Measurements from ENCODE around the gene IFNA13. TPM values are rescaled to one million over a fixed set of nuclear protein-coding genes. Genes with fewer than 3 reads are reported as not detected.

IFNA13 gene
- total RNA-seq, 1 experiment from 2014 or later = not detected

DNA sequence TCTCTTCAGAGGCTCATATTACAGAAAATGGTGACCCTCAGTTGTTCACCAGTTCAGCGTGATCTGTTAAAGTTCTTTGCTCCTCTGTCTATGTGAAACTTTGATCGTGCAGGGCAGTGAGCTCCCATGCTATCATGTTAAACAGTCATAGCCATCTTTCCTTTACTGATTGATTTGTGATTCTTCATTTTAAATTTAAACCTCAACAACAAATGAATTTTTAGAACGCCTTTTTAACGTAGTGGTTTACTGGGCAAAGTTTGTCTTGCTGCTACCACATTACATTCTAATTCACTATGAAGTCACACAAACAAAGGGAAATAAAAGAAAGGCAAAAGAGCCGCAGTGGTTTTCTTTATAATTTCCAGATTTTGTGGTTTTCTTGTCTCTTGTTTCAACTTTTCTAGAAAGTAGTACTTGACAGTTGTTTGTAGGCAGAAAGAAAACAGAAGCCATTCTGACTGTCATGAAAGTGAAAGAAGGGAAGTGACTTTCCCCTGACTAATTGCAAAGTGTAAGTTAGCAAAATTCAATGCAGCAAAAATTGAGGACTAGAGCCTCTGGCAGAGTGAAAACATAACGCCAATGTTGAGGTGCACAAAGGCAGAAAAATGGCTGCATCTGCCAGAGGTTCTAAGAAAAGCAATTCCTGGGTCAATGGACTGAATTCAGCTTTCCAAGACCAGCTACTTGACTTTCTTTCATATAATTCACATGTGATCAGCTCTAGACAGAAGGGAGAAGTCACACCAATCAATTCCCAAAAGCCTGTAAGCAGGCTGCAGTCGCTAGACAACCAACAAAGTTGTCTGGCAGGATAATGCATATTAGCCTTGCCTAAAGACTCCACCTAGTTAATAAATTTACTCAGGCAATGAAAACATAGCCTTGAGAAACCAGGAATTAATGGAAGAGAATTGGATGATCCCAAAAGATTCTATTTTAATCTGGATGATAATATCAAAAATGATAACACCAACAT, 10.1 kb downstream of the IFNA13 start:
- peak; percentile 21 for DNase-seq (ENCODE audit: low read depth)

DNA sequence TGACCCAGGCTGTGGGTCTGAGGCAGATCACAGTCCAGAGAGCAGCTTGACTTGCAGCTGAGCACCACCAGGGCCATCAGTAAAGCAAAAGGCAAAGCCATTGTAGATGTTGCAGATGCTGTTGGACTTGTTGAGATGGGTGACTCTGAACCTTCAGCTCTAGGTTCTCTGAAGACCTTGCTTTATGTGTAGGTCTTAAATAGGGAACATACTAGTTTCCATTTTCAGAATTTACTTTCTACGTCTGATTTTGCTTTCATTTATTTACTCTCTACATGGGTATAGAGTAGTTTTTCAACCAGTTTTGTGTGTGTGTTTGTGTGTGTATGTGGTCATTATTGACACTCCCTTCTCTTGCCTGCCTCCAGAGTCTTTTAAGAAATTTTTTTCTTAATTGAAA, 17.1 kb downstream of the IFNA13 start, which contains the start of gene IFNA6:
IFNA6 (minus strand) TSS at position 101 of the 400 bp plus-strand sequence; CDS start at position 101, 0 bp downstream.
- DNase-seq (ENCODE audit: low read depth) = no peak

DNA sequence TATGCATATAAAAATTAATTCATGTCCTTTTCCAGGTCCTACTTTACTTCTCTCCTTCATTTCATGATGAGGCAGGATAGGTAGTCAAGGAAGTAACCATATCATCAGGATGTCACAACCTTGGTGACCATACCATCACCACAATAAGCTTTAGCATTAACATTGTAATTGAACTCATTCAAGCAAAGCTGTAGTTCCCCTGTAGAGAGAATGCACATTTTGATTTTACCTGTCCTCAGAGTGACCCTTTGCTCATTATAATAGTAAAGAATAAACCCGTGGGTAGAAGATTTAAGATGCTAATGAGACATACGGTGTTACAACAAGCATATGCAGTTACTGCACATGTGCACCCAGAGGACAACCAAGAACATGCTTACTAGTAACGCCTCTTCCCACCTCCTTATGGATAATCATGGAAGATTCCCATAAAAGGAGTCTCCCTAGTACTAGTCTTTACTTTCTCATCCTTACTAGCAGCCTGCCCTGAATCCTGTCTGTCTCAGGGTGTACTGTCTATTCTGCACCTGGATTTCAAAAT, 19.4 kb downstream of the IFNA13 start:
- DNase-seq (ENCODE audit: low read depth) = no peak

DNA sequence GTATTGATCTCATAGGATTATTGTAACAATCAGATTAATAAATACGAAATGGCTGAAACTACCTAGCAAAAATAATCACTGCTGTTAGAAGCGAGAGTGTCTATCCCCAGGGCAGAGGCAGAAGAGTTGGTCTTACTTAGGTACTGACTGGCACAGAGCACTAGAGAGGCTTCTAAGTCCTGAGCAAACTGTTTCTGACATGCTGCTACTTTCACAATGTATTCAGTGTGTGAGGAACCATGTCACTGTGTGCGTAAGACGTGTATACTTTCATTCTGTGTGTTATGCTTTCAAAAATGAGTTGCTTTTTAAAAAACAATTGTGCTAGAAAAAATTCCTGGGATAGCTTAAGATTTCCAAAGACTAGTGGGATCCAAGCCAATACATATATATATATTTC, 27.1 kb downstream of the IFNA13 start:
- no peak for DNase-seq (ENCODE audit: low read depth)

DNA sequence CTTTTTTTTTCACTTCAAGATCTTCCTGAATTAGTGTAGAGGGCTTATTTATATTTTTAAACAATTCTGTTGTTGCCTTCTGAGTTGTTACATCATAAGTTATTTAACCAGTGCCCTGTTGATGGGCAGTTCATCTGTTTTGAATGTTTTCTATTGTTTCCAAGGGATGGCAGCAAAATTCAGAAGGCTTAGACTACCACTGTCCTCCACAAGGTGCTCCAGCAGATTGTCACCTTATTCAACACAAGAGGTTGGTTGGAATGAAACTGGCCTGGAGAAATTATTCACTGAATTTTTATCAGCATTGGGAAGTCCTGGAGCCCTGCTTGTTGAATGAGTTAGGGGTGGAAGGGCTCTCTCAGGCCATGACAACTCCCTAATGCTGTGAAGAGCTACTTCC, 31.4 kb downstream of the IFNA13 start:
- peak; percentile 26 for DNase-seq (ENCODE audit: low read depth)

DNA sequence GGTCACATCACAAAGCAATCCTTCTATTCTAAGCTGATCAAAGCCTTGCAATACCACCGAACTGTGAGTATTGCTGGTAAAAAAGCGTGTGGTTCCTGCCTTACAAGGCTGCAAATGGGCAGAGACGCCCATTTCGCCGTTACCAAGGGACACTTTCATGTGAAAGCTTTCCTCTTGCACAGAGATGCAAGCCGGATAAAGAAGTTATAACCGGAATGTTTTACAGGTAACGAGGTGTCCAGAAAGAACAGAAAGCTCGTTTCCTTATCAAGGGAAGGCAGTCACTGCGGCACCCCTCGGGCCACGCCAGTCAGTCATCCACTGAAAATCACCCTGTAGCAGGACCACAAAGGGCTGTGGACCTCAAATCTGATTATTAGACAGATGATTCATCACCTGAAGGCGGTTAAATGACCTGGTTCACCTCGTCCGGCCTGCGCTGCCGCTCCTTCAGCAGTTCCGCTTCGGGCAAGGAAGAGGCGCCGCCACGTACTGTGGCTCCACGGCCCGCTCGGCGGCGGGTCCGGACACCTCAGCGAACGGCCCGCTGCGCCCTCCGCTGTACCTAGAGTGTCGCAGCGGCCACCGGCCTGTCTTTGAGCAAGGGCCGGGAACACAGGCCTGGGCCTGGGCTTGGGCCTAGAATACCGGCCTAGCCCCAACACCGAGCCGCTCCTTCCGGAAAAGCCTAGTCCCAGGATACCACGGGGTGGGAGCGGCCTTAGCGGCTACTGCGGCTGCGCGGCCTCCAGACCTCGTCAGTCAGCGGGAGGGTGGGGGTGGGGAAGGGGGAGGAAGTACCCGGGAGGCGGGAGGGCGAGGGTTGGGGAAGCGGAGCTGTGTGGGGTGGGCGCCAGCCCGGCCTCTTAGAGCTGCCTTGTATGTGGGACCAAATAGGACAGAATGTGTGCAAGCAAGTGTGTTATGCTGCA, 32.9 kb downstream of the IFNA13 start, which contains the start of gene KLHL9:
KLHL9 (minus strand) TSS at position 704 of the 932 bp plus-strand sequence; CDS start at position 159, 545 bp downstream.
- peak; percentile 89 for DNase-seq (ENCODE audit: low read depth)

DNA sequence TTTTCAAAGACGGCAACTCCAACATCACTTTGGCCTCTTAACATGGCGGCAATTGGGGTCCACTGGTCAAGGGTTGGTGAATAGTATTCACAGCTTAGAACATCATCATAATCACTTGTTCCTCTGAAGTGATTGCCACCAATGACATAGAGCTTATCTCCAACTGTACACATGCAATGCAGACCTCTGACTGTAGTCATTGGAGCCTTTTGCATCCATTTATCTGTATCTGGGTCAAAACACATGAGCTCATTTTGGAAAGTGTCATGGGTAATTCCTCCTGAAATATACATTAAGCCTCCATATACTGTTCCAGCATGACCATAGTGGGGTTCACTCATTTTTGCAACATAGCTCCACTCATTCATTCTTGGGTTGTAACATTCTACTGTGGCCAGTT, 34.6 kb downstream of the IFNA13 start:
- DNase-seq (ENCODE audit: low read depth) = no peak

DNA sequence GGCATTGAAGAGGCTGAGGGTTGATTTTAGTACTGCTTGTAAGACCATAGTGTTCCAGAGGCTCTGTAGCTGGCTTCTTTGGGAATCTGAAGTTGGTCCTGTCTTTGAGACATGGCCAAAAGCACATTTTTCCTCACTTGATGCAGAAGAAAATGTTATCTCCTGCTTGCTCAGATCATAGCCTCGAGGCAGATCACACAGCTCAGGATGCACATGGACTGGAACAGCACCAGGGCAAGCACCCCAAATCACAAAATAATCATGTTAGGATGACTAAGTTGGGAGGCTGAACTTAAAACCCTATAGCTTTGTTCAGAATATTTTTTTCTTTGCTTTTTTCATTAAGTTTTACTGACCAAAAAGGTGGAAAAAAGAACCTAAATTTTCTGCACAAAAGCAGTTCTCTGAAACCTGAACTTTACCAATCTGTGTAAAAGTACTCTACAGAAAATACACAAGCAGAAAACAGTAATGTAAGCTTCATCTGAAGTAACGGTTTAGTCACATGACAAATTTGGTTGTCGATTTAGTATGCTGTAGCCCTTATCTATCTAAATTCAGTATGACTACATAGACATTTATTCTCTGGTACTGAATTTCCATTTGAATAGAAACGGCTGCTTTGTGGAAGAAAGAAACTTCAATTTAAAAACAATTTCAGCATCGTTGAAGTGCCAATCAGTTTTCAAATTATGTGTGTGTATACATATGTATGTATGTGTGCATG, 36.0 kb downstream of the IFNA13 start:
- no peak for DNase-seq (ENCODE audit: low read depth)

DNA sequence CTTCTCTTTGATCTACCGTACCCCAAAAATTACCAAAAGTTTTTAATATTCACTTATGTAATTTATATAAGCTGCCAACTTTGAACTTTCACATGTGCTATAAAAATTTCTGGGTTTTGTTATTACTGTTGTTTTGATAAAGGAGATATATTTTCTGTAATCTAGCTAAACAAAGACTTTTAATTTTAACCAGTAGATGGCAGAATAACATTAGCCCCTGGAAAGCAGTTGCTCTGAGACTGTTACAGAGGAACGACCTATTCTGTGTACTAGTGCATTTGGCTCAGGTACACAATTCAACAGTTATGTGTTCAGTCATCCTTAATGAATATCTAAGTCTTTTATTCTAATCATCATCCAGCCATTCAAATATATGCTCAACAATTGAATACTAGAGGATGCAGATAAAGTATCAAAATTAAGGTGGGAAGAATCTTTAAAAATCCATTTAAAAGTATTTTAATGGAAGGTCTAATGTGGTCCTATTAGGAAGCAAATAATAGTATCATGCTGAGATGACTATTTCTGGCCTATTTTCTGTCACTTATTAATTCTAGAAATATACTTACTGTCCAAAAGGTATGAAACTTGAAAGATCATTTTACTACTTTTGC, 41.2 kb downstream of the IFNA13 start:
- peak; percentile 41 for DNase-seq (ENCODE audit: low read depth)

DNA sequence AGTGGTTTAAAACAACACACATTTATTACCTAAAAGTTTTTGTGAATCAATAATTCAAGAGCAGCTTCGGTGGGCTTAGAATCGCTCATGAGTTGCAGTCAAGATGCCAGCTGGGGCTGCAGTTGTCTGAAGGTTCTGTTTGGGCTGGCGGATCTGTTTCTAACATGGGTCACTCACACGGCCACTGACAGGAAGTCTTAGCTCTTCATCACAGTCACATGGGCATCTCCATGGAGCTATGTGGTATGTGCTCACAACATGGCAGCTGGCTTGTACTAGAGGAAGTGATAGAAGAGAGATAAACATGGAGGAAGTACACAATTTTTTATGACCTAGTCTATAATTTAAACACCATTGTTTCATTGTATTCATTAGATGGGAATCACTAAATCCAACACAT, 43.8 kb downstream of the IFNA13 start:
- peak; percentile 8 for DNase-seq (ENCODE audit: low read depth)

DNA sequence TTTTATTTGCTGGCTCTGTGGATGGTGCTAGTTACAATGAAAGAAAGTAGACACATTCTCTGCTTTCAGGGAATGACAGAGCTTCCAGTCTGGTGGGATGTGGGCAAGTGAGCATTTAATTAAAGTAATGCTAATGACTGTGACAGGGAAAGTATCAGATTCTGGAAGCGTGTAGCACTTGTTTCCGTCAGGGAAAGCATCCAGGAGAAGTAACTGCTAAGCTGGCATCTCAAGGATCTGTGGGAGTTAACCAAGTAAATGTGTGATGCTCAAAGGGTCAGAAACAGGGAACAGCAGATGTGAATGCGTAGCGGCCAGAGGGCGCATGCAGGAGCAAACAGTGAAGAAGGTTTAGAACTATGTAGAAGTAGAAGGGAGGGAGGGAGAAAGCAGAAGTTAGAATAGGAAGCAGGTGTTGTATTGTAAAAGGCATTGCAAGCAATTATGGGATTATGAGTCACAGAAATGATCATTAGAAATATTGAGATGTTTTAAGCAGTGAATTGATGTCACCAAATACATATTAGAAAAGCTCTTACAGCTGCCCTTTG, 44.9 kb downstream of the IFNA13 start:
- no peak for DNase-seq (ENCODE audit: low read depth)

DNA sequence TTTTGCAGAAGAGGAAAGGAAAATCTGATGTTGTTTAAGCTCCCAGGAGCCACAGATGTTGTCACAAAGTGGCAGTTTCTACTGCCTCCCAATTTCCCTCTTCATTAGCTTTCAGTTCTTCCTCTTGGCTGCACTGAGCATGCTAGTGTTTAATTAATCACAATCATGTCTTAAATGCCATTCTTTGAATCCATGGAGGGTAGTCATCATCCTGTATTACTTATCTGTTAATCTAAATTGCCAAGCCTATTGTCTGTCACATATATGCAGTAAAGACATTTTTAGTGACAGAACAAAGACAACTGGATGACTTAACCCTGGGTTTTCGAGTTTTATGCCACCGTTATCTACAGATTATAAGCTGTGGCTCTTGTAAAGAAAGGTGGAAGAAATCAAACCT, 47.4 kb downstream of the IFNA13 start:
- DNase-seq (ENCODE audit: low read depth) = no peak

DNA sequence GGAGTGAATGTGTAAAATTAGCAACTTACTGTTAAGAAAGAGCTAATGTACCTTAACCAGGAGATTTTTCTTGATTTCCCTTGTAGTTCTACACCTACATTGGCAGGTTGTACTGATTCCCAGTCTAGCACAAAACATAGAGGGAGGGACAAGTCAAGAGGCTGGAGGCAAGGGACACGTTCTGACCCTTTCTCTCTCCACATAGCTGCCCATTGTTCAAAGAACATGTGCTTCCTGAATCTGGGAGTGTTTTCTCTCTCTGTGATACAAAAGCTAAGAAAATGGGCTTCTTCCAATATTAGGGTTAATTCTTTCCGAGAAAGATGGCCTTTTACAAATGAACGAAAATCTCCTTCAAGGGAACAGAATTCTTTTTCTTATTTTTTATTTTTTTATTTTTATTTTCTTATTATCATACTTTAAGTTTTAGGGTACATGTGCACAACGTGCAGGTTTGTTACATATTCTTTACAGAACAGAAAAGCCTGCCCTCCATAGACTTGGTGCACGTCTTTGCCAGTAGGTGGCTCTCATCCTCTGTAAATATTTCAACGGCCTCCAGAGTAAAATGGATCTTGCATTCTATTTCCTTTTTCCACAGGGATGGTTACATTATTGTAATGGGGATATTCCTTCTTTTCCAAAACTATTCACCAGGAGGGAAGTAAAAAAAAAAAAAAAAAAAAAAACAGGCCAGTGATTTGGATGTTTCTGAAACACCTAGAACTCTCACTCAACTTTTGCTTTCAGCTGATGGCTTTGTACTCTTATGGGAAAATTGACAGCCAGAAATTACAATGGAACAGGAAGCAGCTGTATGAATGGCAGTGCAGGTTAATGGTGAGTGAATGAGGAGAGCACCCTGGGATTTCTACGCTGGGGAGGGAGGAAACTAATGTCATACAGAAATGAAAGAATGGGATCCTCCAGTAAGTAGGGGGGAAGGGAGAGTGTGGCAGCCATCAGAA, 49.6 kb downstream of the IFNA13 start:
- DNase-seq (ENCODE audit: low read depth) = peak; percentile 48

Other genes starting within 250 kb of the IFNA13 start
- gene IFNW1, start 226.2 kb downstream of the IFNA13 start, total RNA-seq (2014; rRNA removed) = not detected in 2 replicates
- gene IFNA21, start 201.4 kb downstream of the IFNA13 start, total RNA-seq (2014; rRNA removed) = not detected in 2 replicates
- not detected in 2 replicates for gene IFNA4, start 180.5 kb downstream of the IFNA13 start, total RNA-seq (2014; rRNA removed)
- gene IFNA7, start 165.9 kb downstream of the IFNA13 start, total RNA-seq (2014; rRNA removed) = not detected in 2 replicates
- gene IFNA10, start 160.9 kb downstream of the IFNA13 start, total RNA-seq (2014; rRNA removed) = not detected in 2 replicates
- gene IFNA16, start 150.7 kb downstream of the IFNA13 start, total RNA-seq (2014; rRNA removed) = not detected in 2 replicates
- not detected in 2 replicates for gene IFNA17, start 139.8 kb downstream of the IFNA13 start, total RNA-seq (2014; rRNA removed)
- not detected in 2 replicates for gene IFNA14, start 128.1 kb downstream of the IFNA13 start, total RNA-seq (2014; rRNA removed)
- not detected in 2 replicates for gene IFNA5, start 62.7 kb downstream of the IFNA13 start, total RNA-seq (2014; rRNA removed)
- gene KLHL9, start 32.7 kb downstream of the IFNA13 start, total RNA-seq (2014; rRNA removed) = 35.5 and 39.4 TPM in 2 replicates
- not detected in 2 replicates for gene IFNA6, start 17.2 kb downstream of the IFNA13 start, total RNA-seq (2014; rRNA removed)
- not detected in 2 replicates for gene IFNA2, start 17.3 kb upstream of the IFNA13 start, total RNA-seq (2014; rRNA removed)
- not detected in 2 replicates for gene IFNA8, start 41.1 kb upstream of the IFNA13 start, total RNA-seq (2014; rRNA removed)
- not detected in 2 replicates for gene IFNA1, start 72.4 kb upstream of the IFNA13 start, total RNA-seq (2014; rRNA removed)
- gene IFNE, start 114.3 kb upstream of the IFNA13 start, total RNA-seq (2014; rRNA removed) = 0.75 and 1.7 TPM in 2 replicates

All from LHCN-M2 (cell line).